Ecto neural progenitor cell (in vitro differentiated cells): ENCODE data around the gene DNAJC10.

Experiments
- DNase-seq: peaks from one replicate; pipeline ENCODE4 v3.0.0-alpha.2; 2018; ENCODE audit warnings: low spot score

DNAJC10 gene

GRCh38 chr2:182834293-182834692, 118.2 kb downstream of the DNAJC10 start:
- no peak for DNase-seq

- no peak for DNase-seq
Measured at GRCh38 chr2:182836451-182836850, 120.4 kb downstream of the DNAJC10 start.
